ENCODE results near the gene SDK1.
A peak's percentile ranks its signal among the peaks of the same experiment; 100 is the strongest.

SDK1 gene

DNA sequence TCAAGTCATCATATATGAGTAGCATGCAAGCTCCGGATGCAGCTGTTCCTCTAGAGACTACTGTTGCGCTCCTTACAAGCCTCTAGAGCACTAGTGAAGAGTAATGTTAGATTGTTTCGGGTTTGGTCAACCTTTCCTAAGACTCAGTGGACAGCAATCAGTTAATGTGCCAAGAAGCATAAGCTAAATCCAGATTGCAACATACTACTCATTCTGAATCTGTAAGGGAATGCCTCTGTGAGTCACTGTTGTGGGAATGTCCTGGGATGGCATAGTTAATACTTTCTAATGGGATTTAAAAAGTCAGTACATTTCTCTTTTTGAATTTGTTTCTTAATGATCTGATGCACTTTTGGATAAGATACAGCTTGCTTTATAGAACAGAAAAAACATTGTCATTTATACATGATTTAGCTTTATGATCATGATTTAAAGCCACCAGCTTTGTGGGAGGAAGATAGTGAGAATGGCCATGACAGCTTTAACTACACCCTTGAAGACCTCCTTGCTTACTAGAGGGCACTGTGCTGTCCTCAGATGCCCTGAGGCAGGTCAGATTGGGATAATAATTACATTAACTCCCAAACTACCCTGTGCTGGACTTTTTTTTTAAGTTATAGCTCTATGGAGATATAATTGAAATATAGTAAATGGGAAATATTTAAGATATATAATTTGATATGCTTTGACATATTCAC is 138.4 kb downstream of the SDK1 start:
- Mint-ChIP-seq H3K4me1 (no peaks in the 10 kb centered on the region), H3K9me3 (peaks cover 0 to 6% of the 10 kb centered on the region in 2 donors), H3K27ac (no peak overlapping the region), H3K4me3 (no peak overlapping the region), H3K27me3 (no peaks in the 10 kb centered on the region)
- no peak for DNase-seq
- ATAC-seq: no peak

DNA sequence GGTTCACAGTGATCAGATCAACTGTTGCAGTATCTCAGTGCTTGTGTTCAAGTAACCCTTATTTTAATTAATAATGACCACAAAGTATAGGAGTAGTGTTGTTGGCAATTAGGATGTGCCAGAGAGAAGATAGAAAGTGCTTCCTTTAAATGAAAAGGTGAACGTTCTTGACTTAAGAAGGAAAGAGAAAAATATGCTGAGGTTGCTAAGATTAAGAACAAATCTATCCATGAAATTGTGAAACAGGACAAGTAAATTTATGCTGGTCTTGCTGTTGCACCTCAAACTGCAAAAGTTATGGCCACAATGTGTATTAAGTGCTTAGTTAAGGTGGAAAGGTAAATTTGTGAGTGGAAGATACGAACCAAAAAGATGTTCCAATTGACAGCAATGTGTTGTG is 139.5 kb downstream of the SDK1 start:
- no peaks in the 10 kb centered on the region for H3K4me1 Mint-ChIP-seq
- H3K27me3 Mint-ChIP-seq: no peaks in the 10 kb centered on the region
- H3K4me3 Mint-ChIP-seq: no peak overlapping the region
- no peak for ATAC-seq
- H3K27ac Mint-ChIP-seq: no peak overlapping the region
- no peak for DNase-seq
- H3K9me3 Mint-ChIP-seq: peaks cover 1 to 12% of the 10 kb centered on the region in 2 donors

DNA sequence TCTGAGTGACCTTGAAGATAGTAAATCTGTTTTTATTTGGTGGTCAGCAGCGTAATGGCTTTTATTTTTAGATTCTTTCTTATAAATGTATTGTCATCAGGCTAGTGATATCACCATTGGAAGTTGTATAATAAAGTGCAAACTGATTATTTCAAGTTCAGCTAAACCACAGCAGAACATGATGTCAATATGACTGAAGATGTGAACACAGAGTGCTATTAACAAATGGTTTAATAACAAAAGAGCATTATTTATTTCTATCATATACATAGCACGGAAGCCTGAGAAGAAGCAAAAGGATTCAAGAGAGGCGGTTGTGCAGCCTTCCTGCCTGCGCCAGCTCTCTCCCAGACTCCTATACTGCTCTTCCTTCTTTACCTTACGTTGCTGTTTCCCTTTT is 142.7 kb downstream of the SDK1 start:
- DNase-seq (no peak), ATAC-seq (no peak)
- Mint-ChIP-seq H3K4me1 (no peaks in the 10 kb centered on the region), H3K27ac (no peak overlapping the region), H3K27me3 (no peaks in the 10 kb centered on the region), H3K9me3 (peaks cover 11 to 18% of the 10 kb centered on the region in 2 donors), H3K4me3 (no peak overlapping the region)

DNA sequence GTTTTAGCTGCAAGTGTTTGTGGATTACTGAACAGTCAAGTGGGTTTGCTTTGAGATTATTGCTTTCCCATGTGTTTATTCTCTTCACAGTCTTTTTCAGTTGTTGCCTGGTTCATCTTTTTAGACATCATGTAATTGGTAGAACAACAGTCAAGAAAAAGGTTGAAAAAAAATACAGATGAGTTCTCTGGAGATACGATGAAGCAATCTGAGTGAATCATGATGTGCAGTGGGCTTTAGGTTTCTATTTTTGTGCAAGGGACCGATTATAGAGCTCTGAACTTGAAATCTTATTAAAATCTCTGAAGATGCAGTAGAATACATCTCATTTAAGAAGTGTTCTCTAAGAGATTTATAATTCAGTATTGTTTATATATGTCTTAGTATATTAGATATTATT is 145.7 kb downstream of the SDK1 start:
- Mint-ChIP-seq H3K27ac (no peak overlapping the region), H3K27me3 (no peaks in the 10 kb centered on the region), H3K4me1 (no peaks in the 10 kb centered on the region), H3K9me3 (peaks cover 11 to 18% of the 10 kb centered on the region in 2 donors), H3K4me3 (no peak overlapping the region)
- DNase-seq: no peak
- ATAC-seq: no peak

DNA sequence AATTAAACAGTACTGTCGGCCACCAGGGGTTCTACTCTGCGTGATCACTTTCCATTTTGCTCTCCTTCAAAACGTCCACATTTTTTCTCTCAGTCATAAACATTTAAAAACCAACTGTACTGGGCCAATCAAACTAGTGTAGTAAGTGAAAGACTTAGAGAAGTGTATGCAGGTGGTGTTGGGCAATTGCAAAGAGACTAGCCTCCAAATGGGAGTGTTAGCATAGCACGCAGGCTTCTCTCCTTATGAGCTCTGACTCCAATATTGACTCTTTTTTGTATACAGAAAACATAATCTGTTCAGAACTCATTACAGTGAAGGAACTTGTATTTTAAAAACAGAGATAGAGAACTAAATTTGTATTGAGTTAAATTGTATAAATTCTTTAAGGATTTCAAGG is 150.6 kb downstream of the SDK1 start:
- Mint-ChIP-seq H3K27ac (no peak overlapping the region), H3K4me3 (no peak overlapping the region), H3K4me1 (peaks cover 10% of the 10 kb centered on the region), H3K27me3 (no peaks in the 10 kb centered on the region), H3K9me3 (peaks cover 5 to 11% of the 10 kb centered on the region in 2 donors)
- ATAC-seq (no peak), DNase-seq (no peak)

DNA sequence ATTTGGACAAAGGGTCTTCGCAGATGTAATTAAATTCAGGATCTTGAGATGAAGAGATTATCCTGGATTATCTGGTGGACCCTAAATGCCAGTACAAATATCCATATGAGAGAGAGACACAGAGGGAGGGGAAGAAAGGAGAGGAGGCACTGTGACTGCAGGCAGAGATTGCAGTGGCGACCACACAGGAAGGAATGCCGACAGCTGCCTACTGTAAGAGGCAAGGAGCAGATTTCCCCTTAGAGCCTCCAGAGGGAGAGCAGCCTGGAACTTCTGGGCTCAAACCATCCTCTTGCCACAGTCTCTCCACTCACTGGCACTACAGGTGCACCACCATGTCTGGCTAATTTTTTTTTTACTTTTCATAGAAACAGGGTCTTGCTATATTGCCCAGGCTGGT is 152.3 kb downstream of the SDK1 start:
- DNase-seq: no peak

DNA sequence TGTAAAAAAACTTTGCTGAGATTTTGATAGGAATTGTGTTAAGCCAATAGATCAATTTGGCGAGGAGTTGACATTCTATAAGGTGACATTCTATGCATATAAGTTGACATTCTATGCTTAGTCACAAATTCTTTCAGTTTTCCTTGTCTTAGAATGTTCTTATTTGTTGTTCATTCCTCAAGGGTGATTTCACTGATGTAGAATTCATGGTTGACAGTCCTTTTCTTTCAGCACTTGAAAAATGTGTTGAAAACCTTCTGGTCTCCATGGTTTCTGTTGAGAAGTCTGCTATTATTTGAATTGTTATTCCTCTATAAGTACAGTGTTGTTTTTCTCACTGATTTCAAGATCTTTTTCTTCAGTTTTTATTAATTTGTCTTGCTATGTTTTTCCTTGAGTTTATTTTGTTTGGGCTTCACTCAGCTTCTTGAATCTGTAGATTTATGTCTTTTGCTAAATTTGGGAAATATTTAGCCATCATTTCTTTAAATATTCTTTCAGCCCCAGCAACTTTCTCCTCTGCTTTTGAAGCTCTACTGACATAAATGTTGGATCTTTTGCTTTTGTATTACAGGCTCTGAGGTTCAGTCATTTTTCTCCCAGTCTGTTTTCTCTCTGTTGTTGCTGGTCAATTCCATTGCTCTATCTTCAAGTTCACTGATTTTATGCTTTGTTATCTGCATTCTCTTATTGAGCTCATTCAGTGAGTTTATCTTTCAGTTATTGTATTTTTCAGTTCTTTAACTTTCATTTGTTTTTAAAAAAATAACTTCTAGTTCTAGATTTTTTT is 154.9 kb downstream of the SDK1 start:
- H3K4me1 Mint-ChIP-seq: peaks cover 16% of the 10 kb centered on the region
- no peak overlapping the region for H3K4me3 Mint-ChIP-seq
- ATAC-seq (no peak), DNase-seq (no peak)
- peaks cover 17 to 18% of the 10 kb centered on the region in 2 donors for H3K9me3 Mint-ChIP-seq
- no peak overlapping the region for H3K27ac Mint-ChIP-seq
- no peaks in the 10 kb centered on the region for H3K27me3 Mint-ChIP-seq

More for the DNA sequence above, 152.3 kb downstream of the SDK1 start:
- Mint-ChIP-seq H3K4me3 (no peak overlapping the region), H3K9me3 (peaks cover 17 to 18% of the 10 kb centered on the region in 2 donors), H3K27me3 (no peaks in the 10 kb centered on the region), H3K4me1 (peaks cover 10% of the 10 kb centered on the region), H3K27ac (no peak overlapping the region)
- ATAC-seq: no peak

DNA sequence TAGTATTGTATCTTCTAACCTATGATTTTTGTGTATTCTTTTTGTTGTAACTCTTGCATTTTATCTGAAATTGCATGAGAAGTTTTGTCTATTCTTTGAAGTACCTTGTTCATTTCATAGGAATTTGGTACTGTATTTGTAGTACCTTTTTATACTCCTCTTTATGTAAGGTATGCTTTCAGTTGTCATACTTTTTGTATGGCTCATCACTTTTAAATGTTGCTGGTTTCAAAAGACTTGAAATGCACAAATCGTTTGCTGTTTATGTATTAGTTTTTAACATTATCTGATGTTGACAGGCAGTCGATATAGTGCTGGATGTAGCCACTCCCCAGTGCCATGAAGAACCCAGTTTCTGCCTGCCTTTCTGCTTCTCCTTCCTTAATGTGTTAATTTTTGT is 158.1 kb downstream of the SDK1 start:
- ATAC-seq (no peak), DNase-seq (no peak)
- H3K4me1 Mint-ChIP-seq: peaks cover 36% of the 10 kb centered on the region
- H3K27ac Mint-ChIP-seq: no peak overlapping the region
- H3K9me3 Mint-ChIP-seq: peaks cover 17 to 18% of the 10 kb centered on the region in 2 donors
- H3K4me3 Mint-ChIP-seq: no peak overlapping the region
- H3K27me3 Mint-ChIP-seq: no peaks in the 10 kb centered on the region

DNA sequence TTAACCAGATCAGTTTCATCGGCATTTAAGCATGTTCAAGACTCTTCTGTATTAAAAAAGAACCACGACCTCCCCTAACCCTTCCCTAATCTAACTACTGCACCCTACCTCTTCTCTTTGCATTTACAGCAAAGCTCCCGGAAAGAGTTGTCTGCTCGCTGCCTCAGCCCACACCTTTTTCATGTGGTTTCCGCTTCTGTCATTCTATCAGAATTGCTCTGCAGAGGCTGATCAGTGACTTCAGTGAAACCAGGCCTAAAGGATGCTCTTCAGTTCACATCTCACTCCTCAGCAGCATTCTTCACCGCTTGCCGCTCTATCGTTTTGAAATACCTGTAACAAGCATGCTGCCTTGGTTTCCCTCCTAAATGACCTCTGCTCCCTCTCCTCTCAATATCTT is 160.9 kb downstream of the SDK1 start:
- peaks cover 55% of the 10 kb centered on the region for H3K4me1 Mint-ChIP-seq
- H3K27me3 Mint-ChIP-seq: no peaks in the 10 kb centered on the region
- H3K9me3 Mint-ChIP-seq: peaks cover 8 to 10% of the 10 kb centered on the region in 2 donors
- peak overlapping the region; percentile 77 to 84 for H3K4me3 Mint-ChIP-seq
- ATAC-seq (peak; percentile 90), DNase-seq (peak; percentile 64 to 81)
- H3K27ac Mint-ChIP-seq: peak overlapping the region; percentile 87 to 91

DNA sequence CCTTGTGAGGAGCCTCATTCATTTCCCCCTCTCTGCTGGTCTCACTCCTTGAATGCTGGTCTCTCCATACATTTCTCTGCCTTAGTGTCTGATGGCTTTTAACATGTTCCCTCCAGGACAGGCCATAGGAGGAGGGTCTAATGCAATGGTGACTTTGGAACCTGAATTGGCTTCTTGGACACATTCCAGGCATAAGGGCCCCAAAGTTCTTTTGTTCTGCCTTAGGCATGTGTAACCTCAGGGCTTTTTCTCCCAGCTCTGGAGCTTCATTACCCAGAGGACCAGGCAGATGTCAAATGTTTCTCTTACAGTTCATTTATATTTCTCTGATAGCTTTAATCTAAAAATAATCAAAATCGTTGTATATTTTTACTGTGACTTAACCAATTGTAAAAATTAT is 162.6 kb downstream of the SDK1 start:
- Mint-ChIP-seq H3K27ac (no peak overlapping the region), H3K27me3 (no peaks in the 10 kb centered on the region), H3K9me3 (no peaks in the 10 kb centered on the region), H3K4me1 (peaks cover 61% of the 10 kb centered on the region), H3K4me3 (no peak overlapping the region)
- ATAC-seq: no peak
- DNase-seq: no peak

DNA sequence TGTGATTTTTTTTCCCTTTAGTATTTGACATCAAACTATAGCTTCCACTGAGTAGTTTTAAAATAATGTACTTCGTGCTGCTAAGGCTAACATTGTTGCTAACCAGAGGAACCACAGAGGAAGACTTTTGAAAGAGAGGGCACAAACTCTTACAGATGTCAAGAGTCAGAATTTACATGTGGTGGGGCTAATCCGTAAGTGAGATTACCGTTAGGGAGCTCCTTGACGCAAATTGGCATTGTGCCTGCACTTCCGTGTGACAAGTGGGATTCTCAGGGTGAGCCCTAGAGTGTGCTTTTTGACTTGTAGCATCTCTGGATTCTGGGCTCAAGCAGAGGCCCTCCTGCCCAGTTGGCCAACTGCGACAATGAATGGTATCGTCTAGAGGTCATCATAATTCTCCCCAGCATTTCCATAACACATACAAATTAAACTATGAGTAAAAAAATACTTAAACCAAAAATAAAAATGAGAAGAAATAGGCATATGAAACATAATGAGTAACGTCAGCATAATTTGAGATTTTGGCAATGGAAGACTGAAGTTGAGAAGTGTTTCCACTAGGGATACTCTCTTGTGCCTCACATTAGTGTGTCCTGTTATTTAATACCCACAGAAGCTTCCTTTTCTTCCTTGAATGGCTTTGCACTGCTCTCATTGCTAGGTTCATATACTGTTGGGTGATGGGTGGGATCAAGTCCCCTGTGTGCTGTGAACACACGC is 164.0 kb downstream of the SDK1 start:
- Mint-ChIP-seq H3K9me3 (no peaks in the 10 kb centered on the region), H3K27me3 (no peaks in the 10 kb centered on the region), H3K27ac (peak overlapping the region in 1 of 2 donors; percentile 95), H3K4me1 (peaks cover 56% of the 10 kb centered on the region), H3K4me3 (peak overlapping the region; percentile 24 to 55)
- DNase-seq (peak; percentile 49 to 81), ATAC-seq (peak; percentile 84)

DNA sequence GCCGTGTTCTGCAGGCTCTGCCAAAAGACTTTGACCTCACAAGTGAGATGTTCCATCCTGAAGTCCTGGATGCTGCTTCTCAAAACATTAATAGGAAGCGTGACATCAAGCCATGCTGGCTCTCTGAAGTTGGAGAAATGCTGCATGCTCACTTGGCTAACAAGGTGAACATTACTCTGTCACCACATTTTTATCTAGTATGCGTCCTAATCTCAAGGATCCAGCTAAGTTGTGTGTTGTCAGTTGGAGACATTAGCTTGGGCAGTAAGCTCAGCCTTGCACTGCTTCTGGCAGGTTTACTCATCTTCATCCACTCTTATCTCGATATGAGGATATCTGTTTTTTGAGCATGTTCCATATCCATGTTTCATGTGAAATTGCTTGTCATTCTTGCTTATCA is 165.2 kb downstream of the SDK1 start:
- H3K4me3 Mint-ChIP-seq: no peak overlapping the region
- DNase-seq (no peak), ATAC-seq (no peak)
- H3K27ac Mint-ChIP-seq: no peak overlapping the region
- peaks cover 53% of the 10 kb centered on the region for H3K4me1 Mint-ChIP-seq
- H3K9me3 Mint-ChIP-seq: no peaks in the 10 kb centered on the region
- no peaks in the 10 kb centered on the region for H3K27me3 Mint-ChIP-seq

DNA sequence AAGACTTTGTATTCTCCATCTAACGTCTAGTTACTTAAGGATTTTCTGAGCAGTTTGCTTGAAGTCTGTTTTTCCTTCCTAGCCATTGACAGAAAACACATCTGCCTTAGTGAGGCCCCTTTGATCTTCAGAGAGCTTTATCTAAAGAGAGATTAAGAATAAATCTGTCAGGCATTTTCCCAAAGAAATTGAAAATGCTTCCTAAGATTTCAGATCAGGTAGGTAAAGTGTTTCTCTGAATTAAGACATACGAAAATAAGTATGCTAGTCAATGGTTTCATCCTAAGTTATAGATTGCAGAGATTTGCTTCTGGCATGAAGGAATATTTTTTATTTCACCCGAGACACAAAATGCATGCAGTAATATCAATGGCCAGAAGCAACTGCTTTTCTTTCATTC is 168.6 kb downstream of the SDK1 start:
- DNase-seq (no peak), ATAC-seq (no peak)
- peaks cover 22% of the 10 kb centered on the region for H3K4me1 Mint-ChIP-seq
- no peak overlapping the region for H3K4me3 Mint-ChIP-seq
- no peak overlapping the region for H3K27ac Mint-ChIP-seq
- H3K27me3 Mint-ChIP-seq: no peaks in the 10 kb centered on the region
- peaks cover 0 to 4% of the 10 kb centered on the region in 2 donors for H3K9me3 Mint-ChIP-seq

DNA sequence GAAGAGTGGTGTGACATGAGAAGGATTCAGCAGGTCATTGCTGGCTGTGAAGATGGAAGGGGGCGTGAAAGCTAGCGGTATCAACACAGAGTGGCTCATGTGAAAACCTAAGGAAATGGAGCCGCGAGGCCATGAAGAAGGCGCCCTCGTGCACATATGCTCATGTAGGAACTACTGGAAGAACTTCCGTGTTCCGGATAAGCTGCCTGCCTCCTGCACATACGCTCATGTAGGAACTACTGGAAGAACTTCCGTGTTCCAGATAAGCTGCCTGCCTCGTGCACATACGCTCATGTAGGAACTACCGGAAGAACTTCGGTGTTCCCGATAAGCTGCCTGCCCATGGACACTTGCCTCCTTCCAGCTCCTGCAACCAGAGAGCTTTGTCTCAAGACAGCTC is 179.1 kb downstream of the SDK1 start:
- H3K27ac Mint-ChIP-seq: no peak overlapping the region
- no peaks in the 10 kb centered on the region for H3K9me3 Mint-ChIP-seq
- no peak overlapping the region for H3K4me3 Mint-ChIP-seq
- H3K4me1 Mint-ChIP-seq: peaks cover 5% of the 10 kb centered on the region
- DNase-seq (no peak), ATAC-seq (no peak)
- H3K27me3 Mint-ChIP-seq: no peaks in the 10 kb centered on the region

DNA sequence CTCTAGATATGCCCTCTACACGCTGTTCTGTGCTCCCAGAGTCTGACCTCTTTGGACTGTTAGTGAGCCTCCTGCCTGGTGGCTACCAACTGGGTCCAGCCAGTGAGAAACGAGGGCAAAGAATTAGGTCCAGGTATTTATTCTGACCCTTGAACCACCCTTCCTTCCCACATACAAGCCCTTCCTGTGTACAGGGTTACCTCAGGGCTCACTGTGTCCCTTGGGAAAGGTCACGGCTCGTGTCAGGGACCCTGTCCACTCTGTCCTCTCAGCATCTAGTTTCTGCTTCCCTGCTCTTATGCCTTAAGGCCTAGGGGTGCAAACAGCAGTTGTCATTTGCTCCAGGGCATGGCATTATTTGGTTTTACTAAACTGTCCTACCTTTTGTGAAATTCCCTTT is 180.4 kb downstream of the SDK1 start:
- ATAC-seq (no peak), DNase-seq (no peak)
- Mint-ChIP-seq H3K9me3 (no peaks in the 10 kb centered on the region), H3K27ac (no peak overlapping the region), H3K4me1 (peaks cover 5% of the 10 kb centered on the region), H3K27me3 (no peaks in the 10 kb centered on the region), H3K4me3 (no peak overlapping the region)

Data from stimulated activated naive CD8-positive, alpha-beta T cell treated with anti-CD3 and anti-CD28 coated beads, Interleukin-15, amount 100 ng/mL, for 72 hours (primary cell).